HCT116 (cell line): Measurements from ENCODE around the gene ELMOD3. TPM values are rescaled to one million over a fixed set of nuclear protein-coding genes. Genes with fewer than 3 reads are reported as not detected.

Experiments
- ATAC-seq: fragments of 200-7000 bp; cut with Tn5 transposase; 2 replicates; pipeline ENCODE4 v1.9.1; 2020; ENCODE audit warnings: mild to moderate bottlenecking, moderate library complexity
- BruUV-seq: library from RNA; stranded (reverse); fragments of 400-500 nt; replicated peaks from 2 replicates; lab custom pipeline; 2021; lab: Mats Ljungman, UMichigan
- CTCF ChIA-PET: fragments of 300-600 bp; sonication (Branson Sonifier 250); formaldehyde crosslinking; loops from one replicate; lab custom pipeline; 2021; ENCODE audit warnings: antibody characterized with exemption; lab: Charles Lee
- POLR2A ChIA-PET: fragments of 300-600, 350-600 bp; sonication (Branson Sonifier 250); formaldehyde crosslinking; loops from one replicate; lab custom pipeline; 2021; ENCODE audit warnings: antibody characterized with exemption; lab: Charles Lee
- RAD21 ChIA-PET, 2 experiments: fragments of 300-600 bp; sonication (Branson Sonifier 250); formaldehyde crosslinking; loops; one replicate each; lab custom pipeline; 2023; ENCODE audit warnings: low total read pairs in 2 of 2; ENCODE audit not compliant: uncharacterized antibody in 2 of 2, unreplicated experiment in 2 of 2, low non-redundant PET in 1 of 2; lab: Charles Lee
- DNase-seq: peaks from one replicate; pipeline ENCODE4 v3.0.0-alpha.2; 2010; ENCODE audit warnings: low read depth, low spot score
- H2AFZ ChIP-seq: fragments of 200-600 bp; shearing (Covaris generic), sonication (generic); 2 replicates; pipeline ENCODE4 v1.6.1; 2017; ENCODE audit warnings: low read depth, mixed run types, mixed read lengths, antibody characterized with exemption, low read length; ENCODE audit not compliant: poor library complexity, severe bottlenecking
- H3K27ac ChIP-seq: 2 replicates; pipeline ENCODE4 v1.5.1; 2012; ENCODE audit warnings: low read depth, low read length
- H3K27me3 ChIP-seq: fragments of 200-600 bp; sonication (generic); 2 replicates; pipeline ENCODE4 v1.6.1; 2016; ENCODE audit warnings: mixed run types, low read length, mixed read lengths; ENCODE audit not compliant: insufficient read depth
- H3K36me3 ChIP-seq, 2 experiments: fragments of 200-500 bp in 1 of 2; fragments of 200-600 bp in 1 of 2; sonication (Bioruptor generic) in 1 of 2; sonication (generic) in 1 of 2; 2 replicates each; pipeline versions ENCODE4 v1.5.1 to v1.6.1; 2014 to 2016; ENCODE audit warnings: low read length in 2 of 2, inconsistent platforms in 1 of 2, mixed read lengths in 1 of 2, mixed run types in 1 of 2; ENCODE audit not compliant: insufficient read depth in 2 of 2, control insufficient read depth in 1 of 2
- H3K4me1 ChIP-seq, 2 experiments: fragments of 200-600 bp in 1 of 2; sonication (generic) in 1 of 2; 2 replicates each; pipeline versions ENCODE4 v1.5.1 to v1.6.1; 2012 to 2017; ENCODE audit warnings: low read length in 2 of 2, inconsistent platforms in 1 of 2, mild to moderate bottlenecking in 1 of 2, mixed read lengths in 1 of 2, mixed run types in 1 of 2, moderate library complexity in 1 of 2; ENCODE audit not compliant: insufficient read depth in 2 of 2, control insufficient read depth in 1 of 2
- H3K4me2 ChIP-seq: fragments of 200-600 bp; sonication (generic); 2 replicates; pipeline ENCODE4 v1.6.1; 2017; ENCODE audit warnings: mixed run types, low read length, mixed read lengths
- H3K4me3 ChIP-seq, 2 experiments: fragments of 200-600 bp in 1 of 2; sonication (generic) in 1 of 2; replicated peaks in 1 of 2; 2 replicates each; pipeline ENCODE4 v1.5.1; 2011 to 2016; ENCODE audit warnings: low read length in 2 of 2, control low read depth in 1 of 2, low read depth in 1 of 2, mild to moderate bottlenecking in 1 of 2, mixed read lengths in 1 of 2, mixed run types in 1 of 2
- H3K79me2 ChIP-seq: fragments of 200-600 bp; sonication (generic); 2 replicates; pipeline ENCODE4 v1.6.1; 2017; ENCODE audit warnings: mild to moderate bottlenecking, mixed run types, low read length, moderate library complexity, mixed read lengths; ENCODE audit not compliant: insufficient read depth
- H3K9ac ChIP-seq: fragments of 200-600 bp; sonication (generic); 2 replicates; pipeline ENCODE4 v1.6.1; 2016; ENCODE audit warnings: low read length, mixed read lengths
- H3K9me2 ChIP-seq: fragments of 200-600 bp; sonication (generic), shearing (Covaris generic); 2 replicates; pipeline ENCODE4 v1.6.1; 2017; ENCODE audit warnings: mixed run types, mild to moderate bottlenecking, moderate library complexity; ENCODE audit not compliant: insufficient read depth
- H3K9me3 ChIP-seq, 2 experiments: fragments of 200-500 bp in 1 of 2; fragments of 200-600 bp in 1 of 2; sonication (Bioruptor generic) in 1 of 2; sonication (generic) in 1 of 2; 2 replicates each; pipeline ENCODE4 v1.6.1; 2014 to 2017; ENCODE audit warnings: low read length in 2 of 2, mixed read lengths in 2 of 2, inconsistent platforms in 1 of 2, low read depth in 1 of 2, mild to moderate bottlenecking in 1 of 2, mixed run types in 1 of 2, moderate library complexity in 1 of 2; ENCODE audit not compliant: control insufficient read depth in 1 of 2, insufficient read depth in 1 of 2
- H4K20me1 ChIP-seq: fragments of 200-600 bp; sonication (generic), shearing (Covaris generic); 2 replicates; pipeline ENCODE4 v1.6.1; 2017; ENCODE audit warnings: mixed run types, mild to moderate bottlenecking, moderate library complexity; ENCODE audit not compliant: insufficient read depth
- CBX3 ChIP-seq: IDR thresholded peaks from 2 replicates; pipeline ENCODE4 v1.6.1; 2012; ENCODE audit warnings: low read depth
- ELF1 ChIP-seq: IDR thresholded peaks from 2 replicates; pipeline ENCODE4 v1.6.1; 2012; ENCODE audit warnings: low read depth, borderline replicate concordance
- EZH2 ChIP-seq: fragments of 200-600 bp; sonication (generic); IDR thresholded peaks from 2 replicates; pipeline ENCODE4 v1.6.1; 2017; ENCODE audit warnings: antibody characterized with exemption, mixed run types
- EZH2phosphoT487 ChIP-seq: fragments of 200-600 bp; IDR thresholded peaks from 2 replicates; pipeline ENCODE4 v1.6.1; 2018; ENCODE audit warnings: antibody characterized with exemption, borderline replicate concordance
- POLR2A ChIP-seq: IDR thresholded peaks from 2 replicates; pipeline ENCODE4 v1.7.0; 2011; ENCODE audit warnings: borderline replicate concordance; ENCODE audit not compliant: insufficient read depth, insufficient read length; ENCODE audit errors: extremely low read depth
- POLR2AphosphoS5 ChIP-seq: IDR thresholded peaks from 2 replicates; pipeline ENCODE4 v1.6.1; 2011; ENCODE audit warnings: mild to moderate bottlenecking, low read depth, low read length, moderate library complexity
- SIN3A ChIP-seq: IDR thresholded peaks from 2 replicates; pipeline ENCODE4 v1.6.1; 2012; ENCODE audit warnings: low read depth
- SP1 ChIP-seq: IDR thresholded peaks from 2 replicates; pipeline ENCODE4 v1.6.1; 2012; ENCODE audit warnings: low read depth
- SRF ChIP-seq: IDR thresholded peaks from 2 replicates; pipeline ENCODE4 v1.6.1; 2012; ENCODE audit warnings: low read depth
- YY1 ChIP-seq: IDR thresholded peaks from 2 replicates; pipeline ENCODE4 v1.6.1; 2011; ENCODE audit warnings: low read length, low read depth, moderate library complexity, mild to moderate bottlenecking; ENCODE audit not compliant: insufficient replicate concordance; ENCODE audit errors: extremely low read depth
- intact Hi-C: fragments of 100-400 bp; cut with micrococcal nuclease; formaldehyde crosslinking; loops from 2 replicates; pipeline ENCODE4 v1.10.0; 2022
- total RNA-seq: library from RNA; stranded (reverse); gene quantifications from one replicate; pipeline ENCODE4 v1.2.1, GENCODE V29; 2021; ENCODE audit not compliant: unreplicated experiment
- TF ChIP-seq, protein P1 (sequence below): IDR thresholded peaks from 2 replicates; pipeline ENCODE4 v1.6.1; 2011; ENCODE audit warnings: mild to moderate bottlenecking, low read length, moderate library complexity; ENCODE audit not compliant: insufficient replicate concordance; ENCODE audit errors: extremely low read depth
- TF ChIP-seq, protein P2 (sequence below), 3 experiments: fragments of 200-600 bp in 1 of 3; sonication (generic) in 1 of 3; IDR thresholded peaks in 2 of 3; conservative IDR thresholded peaks in 1 of 3; 2 replicates each; pipeline ENCODE4 v1.5.1; 2012 to 2017; ENCODE audit warnings: low read depth in 2 of 3, low read length in 2 of 3, antibody characterized with exemption in 1 of 3, borderline replicate concordance in 1 of 3, control low read depth in 1 of 3, mild to moderate bottlenecking in 1 of 3, mixed read lengths in 1 of 3, mixed run types in 1 of 3, moderate library complexity in 1 of 3; ENCODE audit not compliant: insufficient read depth in 1 of 3
- TF ChIP-seq, protein P3 (sequence below): IDR thresholded peaks from 2 replicates; pipeline ENCODE4 v1.6.1; 2012
- TF ChIP-seq, protein P4 (sequence below): IDR thresholded peaks from 2 replicates; pipeline ENCODE4 v1.6.1; 2012; ENCODE audit warnings: low read depth

Gene ELMOD3
- total RNA-seq, 1 experiment from 2014 or later: 9.2 TPM

DNA sequence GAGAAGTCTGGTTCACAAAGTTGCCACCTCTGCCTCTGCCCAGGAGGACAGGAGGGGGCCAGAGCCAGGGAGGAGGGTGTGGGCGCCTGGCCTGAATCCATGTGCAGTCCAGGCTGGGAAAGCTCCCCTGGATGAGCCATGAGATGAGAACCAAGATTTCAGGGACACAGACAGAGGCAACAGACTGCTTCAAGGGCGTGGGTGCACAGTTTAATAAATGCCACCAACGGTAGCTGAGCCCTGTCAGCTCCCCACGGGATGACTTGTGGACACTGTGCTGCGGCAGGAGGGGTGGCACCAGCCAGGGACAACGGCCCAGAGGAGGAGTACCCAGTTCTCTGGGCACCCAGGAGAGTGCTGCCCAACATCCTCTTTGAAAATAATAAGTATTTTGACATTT, 40.4 kb downstream of the ELMOD3 start:
- Histone ChIP-seq H3K79me2 (no peaks in the 10 kb centered on the region), H3K9me2 (no peaks in the 10 kb centered on the region), H3K9me3 (no peaks in the 10 kb centered on the region), H3K36me3 (peaks cover 16 to 40% of the 10 kb centered on the region in 2 experiments), H3K4me1 (peaks cover 0 to 6% of the 10 kb centered on the region in 2 experiments; a peak in 1 of 4 replicates), H4K20me1 (no peaks in the 10 kb centered on the region), H3K4me3 (no peak overlapping the region), H2AFZ (no peak overlapping the region), H3K27me3 (no peaks in the 10 kb centered on the region), H3K27ac (no peak overlapping the region), H3K4me2 (no peak overlapping the region), H3K9ac (no peak overlapping the region)
- no peak for TF ChIP-seq POLR2AphosphoS5
- TF ChIP-seq SIN3A: no peak
- TF ChIP-seq, protein P1, sequence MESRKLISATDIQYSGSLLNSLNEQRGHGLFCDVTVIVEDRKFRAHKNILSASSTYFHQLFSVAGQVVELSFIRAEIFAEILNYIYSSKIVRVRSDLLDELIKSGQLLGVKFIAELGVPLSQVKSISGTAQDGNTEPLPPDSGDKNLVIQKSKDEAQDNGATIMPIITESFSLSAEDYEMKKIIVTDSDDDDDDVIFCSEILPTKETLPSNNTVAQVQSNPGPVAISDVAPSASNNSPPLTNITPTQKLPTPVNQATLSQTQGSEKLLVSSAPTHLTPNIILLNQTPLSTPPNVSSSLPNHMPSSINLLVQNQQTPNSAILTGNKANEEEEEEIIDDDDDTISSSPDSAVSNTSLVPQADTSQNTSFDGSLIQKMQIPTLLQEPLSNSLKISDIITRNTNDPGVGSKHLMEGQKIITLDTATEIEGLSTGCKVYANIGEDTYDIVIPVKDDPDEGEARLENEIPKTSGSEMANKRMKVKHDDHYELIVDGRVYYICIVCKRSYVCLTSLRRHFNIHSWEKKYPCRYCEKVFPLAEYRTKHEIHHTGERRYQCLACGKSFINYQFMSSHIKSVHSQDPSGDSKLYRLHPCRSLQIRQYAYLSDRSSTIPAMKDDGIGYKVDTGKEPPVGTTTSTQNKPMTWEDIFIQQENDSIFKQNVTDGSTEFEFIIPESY: no peak
- TF ChIP-seq, protein P2, sequence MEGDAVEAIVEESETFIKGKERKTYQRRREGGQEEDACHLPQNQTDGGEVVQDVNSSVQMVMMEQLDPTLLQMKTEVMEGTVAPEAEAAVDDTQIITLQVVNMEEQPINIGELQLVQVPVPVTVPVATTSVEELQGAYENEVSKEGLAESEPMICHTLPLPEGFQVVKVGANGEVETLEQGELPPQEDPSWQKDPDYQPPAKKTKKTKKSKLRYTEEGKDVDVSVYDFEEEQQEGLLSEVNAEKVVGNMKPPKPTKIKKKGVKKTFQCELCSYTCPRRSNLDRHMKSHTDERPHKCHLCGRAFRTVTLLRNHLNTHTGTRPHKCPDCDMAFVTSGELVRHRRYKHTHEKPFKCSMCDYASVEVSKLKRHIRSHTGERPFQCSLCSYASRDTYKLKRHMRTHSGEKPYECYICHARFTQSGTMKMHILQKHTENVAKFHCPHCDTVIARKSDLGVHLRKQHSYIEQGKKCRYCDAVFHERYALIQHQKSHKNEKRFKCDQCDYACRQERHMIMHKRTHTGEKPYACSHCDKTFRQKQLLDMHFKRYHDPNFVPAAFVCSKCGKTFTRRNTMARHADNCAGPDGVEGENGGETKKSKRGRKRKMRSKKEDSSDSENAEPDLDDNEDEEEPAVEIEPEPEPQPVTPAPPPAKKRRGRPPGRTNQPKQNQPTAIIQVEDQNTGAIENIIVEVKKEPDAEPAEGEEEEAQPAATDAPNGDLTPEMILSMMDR (IDR thresholded peaks at IDR 0.05 in 2 of 3, conservative IDR thresholded peaks at IDR 0.05 in 1 of 3; ENCODE audit: borderline replicate concordance in 1 of 3, insufficient read depth in 1 of 3, low read depth in 2 of 3, low read length in 2 of 3): no peak
- TF ChIP-seq CBX3: no peak
- TF ChIP-seq, protein P3, sequence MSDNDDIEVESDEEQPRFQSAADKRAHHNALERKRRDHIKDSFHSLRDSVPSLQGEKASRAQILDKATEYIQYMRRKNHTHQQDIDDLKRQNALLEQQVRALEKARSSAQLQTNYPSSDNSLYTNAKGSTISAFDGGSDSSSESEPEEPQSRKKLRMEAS: no peak
- no peak for TF ChIP-seq POLR2A
- TF ChIP-seq EZH2: no peak
- TF ChIP-seq ELF1: no peak
- no peak for TF ChIP-seq EZH2phosphoT487
- no peak for TF ChIP-seq YY1
- no peak for TF ChIP-seq SRF
- TF ChIP-seq, protein P4, sequence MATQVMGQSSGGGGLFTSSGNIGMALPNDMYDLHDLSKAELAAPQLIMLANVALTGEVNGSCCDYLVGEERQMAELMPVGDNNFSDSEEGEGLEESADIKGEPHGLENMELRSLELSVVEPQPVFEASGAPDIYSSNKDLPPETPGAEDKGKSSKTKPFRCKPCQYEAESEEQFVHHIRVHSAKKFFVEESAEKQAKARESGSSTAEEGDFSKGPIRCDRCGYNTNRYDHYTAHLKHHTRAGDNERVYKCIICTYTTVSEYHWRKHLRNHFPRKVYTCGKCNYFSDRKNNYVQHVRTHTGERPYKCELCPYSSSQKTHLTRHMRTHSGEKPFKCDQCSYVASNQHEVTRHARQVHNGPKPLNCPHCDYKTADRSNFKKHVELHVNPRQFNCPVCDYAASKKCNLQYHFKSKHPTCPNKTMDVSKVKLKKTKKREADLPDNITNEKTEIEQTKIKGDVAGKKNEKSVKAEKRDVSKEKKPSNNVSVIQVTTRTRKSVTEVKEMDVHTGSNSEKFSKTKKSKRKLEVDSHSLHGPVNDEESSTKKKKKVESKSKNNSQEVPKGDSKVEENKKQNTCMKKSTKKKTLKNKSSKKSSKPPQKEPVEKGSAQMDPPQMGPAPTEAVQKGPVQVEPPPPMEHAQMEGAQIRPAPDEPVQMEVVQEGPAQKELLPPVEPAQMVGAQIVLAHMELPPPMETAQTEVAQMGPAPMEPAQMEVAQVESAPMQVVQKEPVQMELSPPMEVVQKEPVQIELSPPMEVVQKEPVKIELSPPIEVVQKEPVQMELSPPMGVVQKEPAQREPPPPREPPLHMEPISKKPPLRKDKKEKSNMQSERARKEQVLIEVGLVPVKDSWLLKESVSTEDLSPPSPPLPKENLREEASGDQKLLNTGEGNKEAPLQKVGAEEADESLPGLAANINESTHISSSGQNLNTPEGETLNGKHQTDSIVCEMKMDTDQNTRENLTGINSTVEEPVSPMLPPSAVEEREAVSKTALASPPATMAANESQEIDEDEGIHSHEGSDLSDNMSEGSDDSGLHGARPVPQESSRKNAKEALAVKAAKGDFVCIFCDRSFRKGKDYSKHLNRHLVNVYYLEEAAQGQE: no peak
- no peak for TF ChIP-seq SP1
- intact Hi-C loops: no loop called here
- no TSS peak for BruUV-seq
- POLR2A ChIA-PET: no interaction called here
- RAD21 ChIA-PET: no interaction called here
- no peak for ATAC-seq
- CTCF ChIA-PET: no interaction called here
- no peak for DNase-seq
